WTC11 (cell line): ENCODE measurements around the gene NTNG2. TPM values are rescaled to one million over a fixed set of nuclear protein-coding genes. Genes with fewer than 3 reads are reported as not detected.

Source experiments
- ATAC-seq: fragments of 200-7000 bp; cut with Tn5 transposase; 2 replicates; pipeline ENCODE4 v1.10.0; 2021; ENCODE audit warnings: mild to moderate bottlenecking, moderate library complexity
- CTCF ChIA-PET: fragments of 300-600 bp; sonication (Branson Sonifier 250); formaldehyde crosslinking; loops from one replicate; lab custom pipeline; 2021; ENCODE audit warnings: antibody characterized with exemption; lab: Charles Lee
- POLR2A ChIA-PET: fragments of 350-600 bp; sonication (Branson Sonifier 250); formaldehyde crosslinking; loops from one replicate; lab custom pipeline; 2021; ENCODE audit warnings: antibody characterized with exemption; lab: Charles Lee
- DNase-seq: peaks from one replicate; pipeline ENCODE4 v3.0.0; 2021; ENCODE audit warnings: low spot score
- H3K27ac Mint-ChIP-seq: 2 replicates; pipeline ENCODE4 v1.8.0; 2021; ENCODE audit warnings: mixed read lengths
- H3K27me3 Mint-ChIP-seq: 2 replicates; pipeline ENCODE4 v1.8.0; 2021; ENCODE audit warnings: low read depth, mild to moderate bottlenecking, moderate library complexity, mixed read lengths
- H3K36me3 Mint-ChIP-seq: 2 replicates; pipeline ENCODE4 v1.8.0; 2021; ENCODE audit warnings: mixed read lengths
- H3K4me1 Mint-ChIP-seq: 2 replicates; pipeline ENCODE4 v1.8.0; 2022; ENCODE audit warnings: mixed read lengths
- H3K4me3 Mint-ChIP-seq: 2 replicates; pipeline ENCODE4 v1.8.0; 2021; ENCODE audit warnings: mild to moderate bottlenecking, moderate library complexity, mixed read lengths
- H3K9me3 Mint-ChIP-seq: 2 replicates; pipeline ENCODE4 v1.8.0; 2021; ENCODE audit warnings: mixed read lengths
- ATF1 ChIP-seq: sonication (generic); formaldehyde crosslinking; IDR thresholded peaks from 2 replicates; pipeline ENCODE4 v1.8.1; 2023; ENCODE audit warnings: mild to moderate bottlenecking, moderate library complexity, missing genetic modification reagents
- CREM ChIP-seq: sonication (generic); formaldehyde crosslinking; IDR thresholded peaks from 2 replicates; pipeline ENCODE4 v1.8.1; 2022; ENCODE audit warnings: mild to moderate bottlenecking, missing genetic modification reagents, moderate library complexity
- FOXP4 ChIP-seq: sonication (generic); formaldehyde crosslinking; IDR thresholded peaks from 2 replicates; pipeline ENCODE4 v1.8.0; 2022; ENCODE audit warnings: mild to moderate bottlenecking, missing genetic modification reagents
- MAX ChIP-seq: sonication (generic); formaldehyde crosslinking; IDR thresholded peaks from 2 replicates; pipeline ENCODE4 v1.8.0; 2022; ENCODE audit warnings: mild to moderate bottlenecking, missing genetic modification reagents
- OVOL2 ChIP-seq: fragments of 250-450 bp; sonication (Bioruptor Pico); IDR thresholded peaks from 2 replicates; pipeline ENCODE4 v1.9.0; 2021; ENCODE audit warnings: mild to moderate bottlenecking, borderline replicate concordance
- USF1 ChIP-seq: sonication (generic); formaldehyde crosslinking; IDR thresholded peaks from 2 replicates; pipeline ENCODE4 v1.8.0; 2022; ENCODE audit warnings: mild to moderate bottlenecking, missing genetic modification reagents
- USF2 ChIP-seq: sonication (generic); formaldehyde crosslinking; IDR thresholded peaks from 2 replicates; pipeline ENCODE4 v1.8.1; 2023; ENCODE audit warnings: mild to moderate bottlenecking, missing genetic modification reagents, moderate library complexity
- ZNF263 ChIP-seq: sonication (generic); formaldehyde crosslinking; IDR thresholded peaks from 2 replicates; pipeline ENCODE4 v1.8.1; 2022; ENCODE audit warnings: low read depth, mild to moderate bottlenecking, moderate library complexity, missing genetic modification reagents
- ZNF281 ChIP-seq: sonication (generic); formaldehyde crosslinking; IDR thresholded peaks from 2 replicates; pipeline ENCODE4 v1.8.0; 2023; ENCODE audit warnings: mild to moderate bottlenecking, missing genetic modification reagents
- ZNF396 ChIP-seq: fragments of 250-450 bp; sonication (Bioruptor Pico); IDR thresholded peaks from 2 replicates; pipeline ENCODE4 v1.8.0; 2021; ENCODE audit warnings: mild to moderate bottlenecking, moderate library complexity, borderline replicate concordance
- ZNF423 ChIP-seq: fragments of 250-450 bp; sonication (Bioruptor Pico); IDR thresholded peaks from 2 replicates; pipeline ENCODE4 v2.1.2; 2022; ENCODE audit warnings: mild to moderate bottlenecking, moderate library complexity
- total RNA-seq: library from RNA; stranded (reverse); gene quantifications from 3 replicates; pipeline ENCODE4 v1.2.3, GENCODE V29; 2021

Gene NTNG2
- total RNA-seq, 1 experiment from 2014 or later, result 3.1 TPM

GRCh38 chr9:132124800-132125199 lies 37.1 kb upstream of the NTNG2 start:
- Mint-ChIP-seq H3K4me3 (no peak overlapping the region; the same call in 1 of the 2 replicates), H3K27ac (peak overlapping the region; percentile 24; the same call in 1 of the 2 replicates), H3K9me3 (peaks cover 3% of the 10 kb centered on the region; the same call in 1 of the 2 replicates), H3K4me1 (peaks cover 70% of the 10 kb centered on the region), H3K36me3 (no peaks in the 10 kb centered on the region), H3K27me3 (peaks cover 14% of the 10 kb centered on the region)
- DNase-seq (no peak), ATAC-seq (no peak)
- POLR2A ChIA-PET, result no interaction called here
- no peak for TF ChIP-seq ATF1 (CRISPR knock-in tag)
- peak; percentile 12; the same call in 1 of the 2 replicates for TF ChIP-seq MAX
- TF ChIP-seq FOXP4 (CRISPR knock-in tag), result no peak
- TF ChIP-seq USF1 (CRISPR knock-in tag), result 0 out of 2 replicates have a peak, but pooled peaks have one; percentile 20
- 0 out of 2 replicates have a peak, but pooled peaks have one; percentile 8 for TF ChIP-seq USF2 (CRISPR knock-in tag)
- TF ChIP-seq ZNF263, result no peak
- TF ChIP-seq ZNF281, result no peak
- no peak for TF ChIP-seq CREM
- TF ChIP-seq OVOL2 (CRISPR knock-in tag), result no peak
- CTCF ChIA-PET, result interaction anchor here (1.1 to 2.1 kb wide), 4 partner anchors 39 to 116 kb away, joined by 4 to 9 read pairs (median 6); no protein-coding TSS in a partner anchor

GRCh38 chr9:132125361-132125760 lies 36.5 kb upstream of the NTNG2 start:
- Mint-ChIP-seq H3K27ac (peak overlapping the region; percentile 18), H3K36me3 (no peaks in the 10 kb centered on the region), H3K27me3 (peaks cover 14% of the 10 kb centered on the region), H3K4me1 (peaks cover 70% of the 10 kb centered on the region), H3K4me3 (peak overlapping the region; percentile 41), H3K9me3 (peaks cover 3% of the 10 kb centered on the region; the same call in 1 of the 2 replicates)
- ChIA-PET CTCF (interaction anchor here (0.6 to 2.1 kb wide), 9 partner anchors 11 to 370 kb away, joined by 3 to 13 read pairs (median 4); no protein-coding TSS in a partner anchor), POLR2A (no interaction called here)
- no peak for TF ChIP-seq ZNF396 (CRISPR knock-in tag)
- peak; percentile 40; the same call in 1 of the 2 replicates for TF ChIP-seq ZNF423 (CRISPR knock-in tag)
- TF ChIP-seq FOXP4 (CRISPR knock-in tag), result peak; percentile 86
- DNase-seq, result peak; percentile 66
- ATAC-seq, result peak; percentile 88
